B cell (primary cell): Measurements from ENCODE around the gene GLB1L. TPM values are rescaled to one million over a fixed set of nuclear protein-coding genes. Genes with fewer than 3 reads are reported as not detected.

Experiments used
- ATAC-seq: fragments of 200-7000 bp; cut with Tn5 transposase; one replicate; pipeline ENCODE4 v1.10.0; 2021; ENCODE audit warnings: low read depth, mild to moderate bottlenecking, moderate number of reproducible peaks, moderate library complexity
- CTCF ChIA-PET: fragments of 350-600 bp; sonication (Branson Sonifier 250); formaldehyde crosslinking; loops from one replicate; lab custom pipeline; 2021; ENCODE audit warnings: antibody characterized with exemption, inconsistent platforms; lab: Charles Lee
- POLR2A ChIA-PET: fragments of 350-600 bp; sonication (Branson Sonifier 250); formaldehyde crosslinking; loops from one replicate; lab custom pipeline; 2021; ENCODE audit warnings: antibody characterized with exemption; lab: Charles Lee
- DNase-seq: peaks from one replicate; pipeline ENCODE4 v3.0.0; 2013
- H2AFZ ChIP-seq: 2 replicates; pipeline ENCODE4 v1.6.1; 2012; ENCODE audit warnings: mild to moderate bottlenecking, low read depth, low read length; ENCODE audit not compliant: insufficient read depth, poor library complexity, severe bottlenecking
- H3K27ac ChIP-seq, 2 donors: 1 replicate in 1 of 2; 2 replicates in 1 of 2; pipeline ENCODE4 v1.5.1; 2012 to 2013; ENCODE audit warnings: low read length in 2 of 2, mild to moderate bottlenecking in 2 of 2, moderate library complexity in 1 of 2
- H3K27me3 ChIP-seq, 4 experiments: fragments of 200-600 bp in 1 of 4; sonication (generic) in 1 of 4; replicated peaks in 1 of 4; 1 replicate in 2 of 4; 2 replicates in 2 of 4; pipeline versions ENCODE4 v1.6.1 to v1.7.0; 2013 to 2016; ENCODE audit warnings: low read length in 3 of 4, mild to moderate bottlenecking in 2 of 4, mixed read lengths in 1 of 4, moderate library complexity in 1 of 4; ENCODE audit not compliant: insufficient read depth in 4 of 4, control insufficient read depth in 3 of 4; ENCODE audit errors: control extremely low read depth in 1 of 4
- H3K36me3 ChIP-seq, 2 experiments: replicated peaks in 1 of 2; 1 replicate in 1 of 2; 2 replicates in 1 of 2; pipeline versions ENCODE4 v1.6.1 to v1.7.1; 2013; ENCODE audit warnings: low read length in 1 of 2; ENCODE audit not compliant: insufficient read depth in 2 of 2, control insufficient read depth in 1 of 2; ENCODE audit errors: control extremely low read depth in 1 of 2, extremely low read depth in 1 of 2
- H3K4me1 ChIP-seq, 2 donors: fragments of 200-600 bp in 1 of 2; sonication (generic) in 1 of 2; 1 replicate in 1 of 2; 2 replicates in 1 of 2; pipeline versions ENCODE4 v1.5.1 to v1.6.1; 2013 to 2017; ENCODE audit warnings: low read length in 2 of 2; ENCODE audit not compliant: control insufficient read depth in 2 of 2, insufficient read depth in 2 of 2
- H3K4me2 ChIP-seq: replicated peaks from 2 replicates; pipeline ENCODE3; 2012; ENCODE audit warnings: mild to moderate bottlenecking, low read depth, low read length; ENCODE audit not compliant: poor library complexity, severe bottlenecking
- H3K4me3 ChIP-seq, 5 experiments: fragments of 200-600 bp in 1 of 5; sonication (generic) in 1 of 5; 1 replicate in 3 of 5; 2 replicates in 2 of 5; pipeline versions ENCODE4 v1.5.1 to v1.7.0; 2011 to 2016; ENCODE audit warnings: low read length in 4 of 5, mild to moderate bottlenecking in 4 of 5, low read depth in 2 of 5, control low read depth in 1 of 5, moderate library complexity in 1 of 5; ENCODE audit not compliant: insufficient read depth in 1 of 5; ENCODE audit errors: control extremely low read depth in 1 of 5, extremely low read depth in 1 of 5
- H3K79me2 ChIP-seq: fragments of 200-600 bp; sonication (generic); one replicate; pipeline ENCODE4 v1.6.0; 2016; ENCODE audit warnings: low read length; ENCODE audit not compliant: control insufficient read depth, insufficient read depth
- H3K9ac ChIP-seq: fragments of 200-600 bp; sonication (generic); 2 replicates; pipeline ENCODE4 v1.6.1; 2017; ENCODE audit warnings: mild to moderate bottlenecking, low read length, moderate library complexity
- H3K9me3 ChIP-seq, 3 donors: one replicate each; pipeline versions ENCODE4 v1.6.1 to v1.7.1; 2013; ENCODE audit warnings: low read length in 2 of 3; ENCODE audit not compliant: control insufficient read depth in 2 of 3, insufficient read depth in 1 of 3; ENCODE audit errors: control extremely low read depth in 1 of 3
- H4K20me1 ChIP-seq: 2 replicates; pipeline ENCODE4 v1.6.0; 2012; ENCODE audit warnings: mild to moderate bottlenecking, low read length; ENCODE audit not compliant: insufficient read depth, control insufficient read depth, poor library complexity, severe bottlenecking
- H3K27ac Mint-ChIP-seq: one replicate; pipeline ENCODE4 v1.8.0; 2021; ENCODE audit warnings: mixed read lengths
- H3K27me3 Mint-ChIP-seq: one replicate; pipeline ENCODE4 v1.8.0; 2021; ENCODE audit warnings: mixed read lengths
- H3K4me1 Mint-ChIP-seq: one replicate; pipeline ENCODE4 v1.8.0; 2021; ENCODE audit warnings: mixed read lengths
- H3K4me3 Mint-ChIP-seq: one replicate; pipeline ENCODE4 v1.8.0; 2021; ENCODE audit warnings: mixed read lengths
- H3K9me3 Mint-ChIP-seq: one replicate; pipeline ENCODE4 v1.8.0; 2022; ENCODE audit warnings: mixed read lengths; ENCODE audit not compliant: insufficient read depth
- EZH2 ChIP-seq: IDR thresholded peaks from 2 replicates; pipeline ENCODE4 v1.6.1; 2012; ENCODE audit warnings: borderline replicate concordance, low read depth, mild to moderate bottlenecking, moderate library complexity, low read length; ENCODE audit not compliant: insufficient read depth, poor library complexity, severe bottlenecking
- WGBS: methylation state at CpG from one replicate; pipeline ENCODE4 v1.1.5; 2013; ENCODE audit warnings: missing lambda C conversion rate; ENCODE audit not compliant: insufficient coverage; 5-methylcytosine and 5-hydroxymethylcytosine counted together
- intact Hi-C: fragments of 100-400 bp; cut with micrococcal nuclease; formaldehyde crosslinking; loops from one replicate; pipeline ENCODE4 v1.10.0; 2022
- polyA plus RNA-seq: library from polyadenylated mRNA; depleted of rRNA; stranded (reverse); fragments of >200 nt; gene quantifications from 2 replicates; pipeline ENCODE4 v1.2.3, GENCODE V29; 2012
- total RNA-seq, 2 donors: library from RNA; stranded (reverse); fragments of 120-200 nt in 1 of 2; gene quantifications; 1 replicate in 1 of 2; 2 replicates in 1 of 2; pipeline versions ENCODE4 v1.2.3 to v1.2.4, GENCODE V29; 2013 to 2022
- TF ChIP-seq, protein P1 (sequence below): fragments of 200-600 bp; IDR thresholded peaks from one replicate; pipeline ENCODE4 v1.8.0; 2022; ENCODE audit warnings: antibody characterized with exemption, mild to moderate bottlenecking

GLB1L gene
- total and polyA plus RNA-seq, 2 donors (not counting 1 experiment from before 2014, with no cell fraction given): 2.4 to 4.1 TPM

DNA sequence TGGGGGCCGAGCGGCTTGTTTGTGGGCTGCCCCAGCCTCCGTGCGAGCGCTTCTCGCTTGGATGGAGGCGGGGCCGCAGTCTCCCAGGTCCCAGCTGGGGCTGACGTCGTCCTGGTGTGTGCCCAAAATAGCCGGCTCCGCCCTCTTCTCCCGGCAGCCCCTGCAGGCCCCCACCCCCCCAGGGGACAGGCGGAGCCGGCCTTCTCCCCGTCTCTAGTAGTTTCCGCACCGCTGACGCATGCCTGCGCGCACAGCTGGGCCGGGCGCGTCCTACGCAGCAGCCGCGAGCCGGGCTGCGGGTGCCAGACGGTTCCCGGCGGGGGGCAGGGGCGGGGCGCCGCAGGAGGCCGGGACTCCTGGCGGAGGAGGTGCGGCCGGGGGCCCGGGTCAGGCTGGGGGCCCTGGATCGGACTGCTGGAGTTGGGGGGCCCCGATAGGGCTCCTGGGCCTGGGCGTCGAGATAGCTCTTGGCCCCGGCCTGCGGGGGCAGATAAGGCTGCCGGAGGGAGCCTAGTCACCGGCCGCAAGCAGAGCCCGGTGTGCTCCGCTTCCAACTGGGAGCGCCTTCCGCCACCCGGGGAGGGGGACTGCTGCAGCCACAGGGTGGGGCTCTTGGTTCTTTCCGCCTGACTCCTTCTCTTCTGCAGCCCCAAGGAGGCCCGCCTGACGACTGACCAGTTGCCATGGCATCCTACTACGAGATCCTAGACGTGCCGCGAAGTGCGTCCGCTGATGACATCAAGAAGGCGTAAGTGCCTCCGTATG, 34.1 kb upstream of the GLB1L start, which contains the start of gene DNAJB2:
TSS of gene DNAJB2 (plus strand) at position 216 of the 765 bp plus-strand sequence. CDS start at position 684, 468 bp downstream.
- Histone ChIP-seq H3K9ac (peak within 1 kb of the TSS; percentile 98), H3K36me3 (peaks cover 2 to 43% of the 10 kb centered on the region in 2 experiments), H3K4me2 (peak within 1 kb of the TSS; percentile 93), H3K27me3 (no peaks in the 10 kb centered on the region), H3K9me3 (no peaks in the 10 kb centered on the region), H4K20me1 (peaks cover 35% of the 10 kb centered on the region), H3K4me3 (peak within 1 kb of the TSS; percentile 49 to 80 (median 77)), H2AFZ (peak within 1 kb of the TSS; percentile 63), H3K27ac (peak within 1 kb of the TSS; percentile 98 to 100), H3K79me2 (peaks cover 30% of the 10 kb centered on the region), H3K4me1 (peaks cover 32 to 48% of the 10 kb centered on the region in 2 donors)
- Mint-ChIP-seq H3K4me3 (peak within 1 kb of the TSS; percentile 92), H3K27ac (peak within 1 kb of the TSS; percentile 96), H3K9me3 (no peaks in the 10 kb centered on the region), H3K4me1 (peaks cover 48% of the 10 kb centered on the region), H3K27me3 (no peaks in the 10 kb centered on the region)
- WGBS: under 1% methylated on average over 63 of the region's 65 CpGs
- peak; percentile 99 for DNase-seq
- intact Hi-C loops: loop anchor here (1.0 to 10.0 kb wide), 13 partner anchors 15 to 399 kb away; partner anchors contain the start of genes ABCB6, ANKZF1, ATG9A and CNPPD1
- peak; percentile 76 for ATAC-seq
- TF ChIP-seq, protein P1, sequence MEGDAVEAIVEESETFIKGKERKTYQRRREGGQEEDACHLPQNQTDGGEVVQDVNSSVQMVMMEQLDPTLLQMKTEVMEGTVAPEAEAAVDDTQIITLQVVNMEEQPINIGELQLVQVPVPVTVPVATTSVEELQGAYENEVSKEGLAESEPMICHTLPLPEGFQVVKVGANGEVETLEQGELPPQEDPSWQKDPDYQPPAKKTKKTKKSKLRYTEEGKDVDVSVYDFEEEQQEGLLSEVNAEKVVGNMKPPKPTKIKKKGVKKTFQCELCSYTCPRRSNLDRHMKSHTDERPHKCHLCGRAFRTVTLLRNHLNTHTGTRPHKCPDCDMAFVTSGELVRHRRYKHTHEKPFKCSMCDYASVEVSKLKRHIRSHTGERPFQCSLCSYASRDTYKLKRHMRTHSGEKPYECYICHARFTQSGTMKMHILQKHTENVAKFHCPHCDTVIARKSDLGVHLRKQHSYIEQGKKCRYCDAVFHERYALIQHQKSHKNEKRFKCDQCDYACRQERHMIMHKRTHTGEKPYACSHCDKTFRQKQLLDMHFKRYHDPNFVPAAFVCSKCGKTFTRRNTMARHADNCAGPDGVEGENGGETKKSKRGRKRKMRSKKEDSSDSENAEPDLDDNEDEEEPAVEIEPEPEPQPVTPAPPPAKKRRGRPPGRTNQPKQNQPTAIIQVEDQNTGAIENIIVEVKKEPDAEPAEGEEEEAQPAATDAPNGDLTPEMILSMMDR: no peak
- TF ChIP-seq EZH2: no peak
- ChIA-PET CTCF (interaction anchor here (0.9 to 15.8 kb wide), 13 partner anchors 14 to 115 kb away, joined by 3 to 239 read pairs (median 15); partner anchors contain the start of genes ANKZF1, ATG9A, CNPPD1 and DNPEP), POLR2A (interaction anchor here (0.6 to 7.2 kb wide), 17 partner anchors 12 to 1078 kb away, joined by 3 to 106 read pairs (median 9); partner anchors contain the start of genes ABCB6, ANKZF1, ATG9A and CNPPD1)
